ENCODE measurements around the gene THSD4. TPM values are rescaled to one million over a fixed set of nuclear protein-coding genes. Genes with fewer than 3 reads are reported as not detected.
"Not testable (repeated sequence)": the region's sequence is repeated elsewhere in the genome, so short reads cannot be mapped to it uniquely, and the experiment has no call there.

THSD4 gene
- total RNA-seq, 1 experiment from 2014 or later, result 24.2 TPM

DNA sequence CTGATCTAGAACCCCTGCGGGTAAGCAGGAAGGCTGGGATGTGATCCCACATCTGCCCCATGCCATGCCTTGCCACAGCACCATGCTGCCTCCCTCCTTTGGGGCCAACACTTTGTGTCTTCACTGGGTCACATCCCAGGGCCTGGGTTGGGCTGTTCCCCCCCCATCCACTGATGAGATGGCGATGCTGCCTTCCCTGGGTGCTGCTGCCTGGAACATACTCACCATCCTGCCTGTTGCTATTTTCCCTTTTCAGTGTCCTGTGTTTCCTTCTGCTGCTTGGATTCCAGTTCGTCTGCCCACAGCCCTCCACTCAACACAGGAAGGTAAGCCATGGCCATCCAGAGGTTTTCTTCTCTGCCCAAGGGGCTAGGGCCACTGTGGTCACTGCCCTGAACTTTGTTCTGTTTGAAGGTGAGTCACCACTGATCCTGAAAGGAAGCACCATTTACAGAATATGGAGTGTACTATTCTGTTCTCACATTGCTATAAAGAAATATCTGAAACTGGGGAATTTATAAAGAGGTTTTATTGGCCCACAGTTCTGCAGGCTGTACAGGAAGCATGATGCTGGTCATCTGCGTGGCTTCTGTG, 39.4 kb downstream of the THSD4 start:
- TF ChIP-seq, protein P1, sequence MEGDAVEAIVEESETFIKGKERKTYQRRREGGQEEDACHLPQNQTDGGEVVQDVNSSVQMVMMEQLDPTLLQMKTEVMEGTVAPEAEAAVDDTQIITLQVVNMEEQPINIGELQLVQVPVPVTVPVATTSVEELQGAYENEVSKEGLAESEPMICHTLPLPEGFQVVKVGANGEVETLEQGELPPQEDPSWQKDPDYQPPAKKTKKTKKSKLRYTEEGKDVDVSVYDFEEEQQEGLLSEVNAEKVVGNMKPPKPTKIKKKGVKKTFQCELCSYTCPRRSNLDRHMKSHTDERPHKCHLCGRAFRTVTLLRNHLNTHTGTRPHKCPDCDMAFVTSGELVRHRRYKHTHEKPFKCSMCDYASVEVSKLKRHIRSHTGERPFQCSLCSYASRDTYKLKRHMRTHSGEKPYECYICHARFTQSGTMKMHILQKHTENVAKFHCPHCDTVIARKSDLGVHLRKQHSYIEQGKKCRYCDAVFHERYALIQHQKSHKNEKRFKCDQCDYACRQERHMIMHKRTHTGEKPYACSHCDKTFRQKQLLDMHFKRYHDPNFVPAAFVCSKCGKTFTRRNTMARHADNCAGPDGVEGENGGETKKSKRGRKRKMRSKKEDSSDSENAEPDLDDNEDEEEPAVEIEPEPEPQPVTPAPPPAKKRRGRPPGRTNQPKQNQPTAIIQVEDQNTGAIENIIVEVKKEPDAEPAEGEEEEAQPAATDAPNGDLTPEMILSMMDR (IDR thresholded peaks at IDR 0.05; ENCODE audit: unreplicated experiment), result no peak
- BruUV-seq (replicated peaks), result no TSS peak
- no peak for DNase-seq
- Mint-ChIP-seq H3K4me1 (ENCODE audit: low read depth, unreplicated experiment) (peaks cover 11% of the 10 kb centered on the region), H3K27ac (ENCODE audit: unreplicated experiment) (no peak overlapping the region), H3K9me3 (ENCODE audit: low read depth, unreplicated experiment) (no peaks in the 10 kb centered on the region), H3K4me3 (ENCODE audit: low read depth, unreplicated experiment) (no peak overlapping the region), H3K36me3 (ENCODE audit: insufficient read depth, unreplicated experiment) (no peaks in the 10 kb centered on the region), H3K27me3 (ENCODE audit: unreplicated experiment) (no peaks in the 10 kb centered on the region)
- intact Hi-C loops (cut with micrococcal nuclease; ENCODE audit: unreplicated experiment), result no loop called here
- CTCF ChIA-PET, result no interaction called here

DNA sequence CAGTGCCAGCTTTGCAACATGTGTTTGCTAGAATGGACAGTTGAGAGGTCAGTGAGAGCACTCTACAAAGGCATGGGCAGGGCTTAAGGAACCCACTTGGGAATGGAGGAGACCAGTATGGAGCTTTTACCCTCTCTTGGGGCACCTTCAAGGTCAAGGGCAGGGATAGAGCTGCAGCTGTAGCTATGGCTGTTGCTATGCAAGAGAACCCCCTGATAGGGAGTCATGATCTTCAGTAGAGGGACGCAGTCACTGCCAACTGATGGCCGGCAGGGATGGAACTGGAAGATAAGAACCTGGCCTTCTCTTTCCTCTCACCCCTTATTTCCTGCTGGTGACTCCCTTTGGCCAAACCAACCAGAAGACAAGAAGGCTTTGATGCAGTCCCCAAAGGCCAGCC, 40.3 kb downstream of the THSD4 start:
- TF ChIP-seq, protein P1 (IDR thresholded peaks at IDR 0.05; ENCODE audit: unreplicated experiment), result no peak
- Mint-ChIP-seq H3K4me3 (ENCODE audit: low read depth, unreplicated experiment) (no peak overlapping the region), H3K27me3 (ENCODE audit: unreplicated experiment) (no peaks in the 10 kb centered on the region), H3K4me1 (ENCODE audit: low read depth, unreplicated experiment) (peaks cover 11% of the 10 kb centered on the region), H3K27ac (ENCODE audit: unreplicated experiment) (no peak overlapping the region), H3K36me3 (ENCODE audit: insufficient read depth, unreplicated experiment) (no peaks in the 10 kb centered on the region), H3K9me3 (ENCODE audit: low read depth, unreplicated experiment) (no peaks in the 10 kb centered on the region)
- DNase-seq, result no peak
- BruUV-seq (replicated peaks), result no TSS peak
- intact Hi-C loops (cut with micrococcal nuclease; ENCODE audit: unreplicated experiment), result no loop called here
- CTCF ChIA-PET, result no interaction called here

DNA sequence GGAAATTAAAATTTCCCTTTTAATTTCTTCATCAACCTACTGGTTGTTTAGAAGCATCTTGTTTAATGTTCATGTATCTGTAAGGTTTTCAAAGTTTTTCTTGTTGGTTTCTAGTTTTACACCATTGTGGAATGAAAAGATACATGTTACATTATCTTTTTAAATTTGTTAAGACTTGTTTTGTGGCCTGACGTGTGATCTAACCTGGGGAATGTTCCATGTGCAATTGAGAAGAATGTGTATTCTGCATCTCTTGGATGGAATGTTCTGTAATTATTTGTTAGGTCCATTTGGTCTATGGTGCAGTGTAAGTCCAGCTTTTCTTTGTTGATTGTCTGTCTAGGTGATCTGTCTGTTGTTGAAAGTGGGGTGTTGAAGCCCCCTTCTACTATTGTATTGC, 45.7 kb downstream of the THSD4 start:
- H3K36me3 Mint-ChIP-seq (ENCODE audit: insufficient read depth, unreplicated experiment), result no peaks in the 10 kb centered on the region
- H3K9me3 Mint-ChIP-seq (ENCODE audit: low read depth, unreplicated experiment), result peaks cover 8% of the 10 kb centered on the region
- TF ChIP-seq, protein P1 (IDR thresholded peaks at IDR 0.05; ENCODE audit: unreplicated experiment), result no peak
- CTCF ChIA-PET, result no interaction called here
- no peak overlapping the region for H3K27ac Mint-ChIP-seq (ENCODE audit: unreplicated experiment)
- intact Hi-C loops (cut with micrococcal nuclease; ENCODE audit: unreplicated experiment), result no loop called here
- no peak overlapping the region for H3K4me3 Mint-ChIP-seq (ENCODE audit: low read depth, unreplicated experiment)
- no peak for DNase-seq
- H3K27me3 Mint-ChIP-seq (ENCODE audit: unreplicated experiment), result no peaks in the 10 kb centered on the region
- H3K4me1 Mint-ChIP-seq (ENCODE audit: low read depth, unreplicated experiment), result no peaks in the 10 kb centered on the region
- no TSS peak for BruUV-seq (replicated peaks)

DNA sequence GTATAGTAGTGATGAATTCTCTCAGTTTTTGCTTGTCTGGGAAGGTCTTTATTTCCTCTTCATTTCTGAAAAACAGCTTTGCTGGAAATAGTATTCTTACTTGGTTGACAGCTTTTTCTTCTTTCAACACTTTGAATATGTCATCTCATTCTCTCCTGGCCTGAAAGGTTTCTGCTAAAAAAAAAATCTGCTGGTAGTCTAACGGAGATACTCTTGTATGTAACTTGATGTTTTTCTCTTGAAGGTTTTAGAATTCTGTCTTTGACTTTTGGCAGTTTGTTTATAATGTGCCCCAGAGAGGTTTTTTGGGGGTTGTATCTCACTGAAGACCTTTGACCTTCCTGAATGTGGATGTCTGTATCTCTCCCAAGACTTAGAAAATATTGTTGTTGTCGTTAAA, 47.0 kb downstream of the THSD4 start:
- no peak overlapping the region for H3K27ac Mint-ChIP-seq (ENCODE audit: unreplicated experiment)
- BruUV-seq (replicated peaks), result no TSS peak
- CTCF ChIA-PET, result no interaction called here
- no peak for DNase-seq
- no peak overlapping the region for H3K4me3 Mint-ChIP-seq (ENCODE audit: low read depth, unreplicated experiment)
- no peaks in the 10 kb centered on the region for H3K27me3 Mint-ChIP-seq (ENCODE audit: unreplicated experiment)
- intact Hi-C loops (cut with micrococcal nuclease; ENCODE audit: unreplicated experiment), result no loop called here
- TF ChIP-seq, protein P1 (IDR thresholded peaks at IDR 0.05; ENCODE audit: unreplicated experiment), result no peak
- no peaks in the 10 kb centered on the region for H3K4me1 Mint-ChIP-seq (ENCODE audit: low read depth, unreplicated experiment)
- no peaks in the 10 kb centered on the region for H3K36me3 Mint-ChIP-seq (ENCODE audit: insufficient read depth, unreplicated experiment)
- H3K9me3 Mint-ChIP-seq (ENCODE audit: low read depth, unreplicated experiment), result peaks cover 11% of the 10 kb centered on the region

DNA sequence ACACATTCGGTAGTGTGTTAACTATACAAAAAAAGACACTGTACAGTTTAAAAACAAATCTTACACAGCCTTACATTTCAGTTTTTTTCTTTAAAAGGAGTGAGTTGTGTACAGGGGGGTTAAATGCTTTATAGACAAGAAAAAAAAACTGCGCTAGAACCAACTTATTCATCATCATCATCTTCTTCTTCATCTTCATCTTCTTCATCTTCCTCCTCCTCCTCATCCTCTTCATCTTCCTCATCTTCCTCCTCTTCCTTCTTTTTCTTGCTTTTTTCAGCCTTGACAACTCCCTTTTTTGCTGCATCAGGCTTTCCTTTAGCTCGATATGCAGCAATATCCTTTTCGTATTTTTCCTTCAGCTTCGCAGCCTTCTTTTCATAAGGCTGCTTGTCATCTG, 49.3 kb downstream of the THSD4 start:
- H3K27me3 Mint-ChIP-seq (ENCODE audit: unreplicated experiment); H3K4me3 Mint-ChIP-seq (ENCODE audit: low read depth, unreplicated experiment); intact Hi-C loops (cut with micrococcal nuclease; ENCODE audit: unreplicated experiment); CTCF ChIA-PET; DNase-seq; H3K27ac Mint-ChIP-seq (ENCODE audit: unreplicated experiment); H3K4me1 Mint-ChIP-seq (ENCODE audit: low read depth, unreplicated experiment); H3K36me3 Mint-ChIP-seq (ENCODE audit: insufficient read depth, unreplicated experiment): not testable (repeated sequence)
- TSS peak; percentile 100 for BruUV-seq (replicated peaks)
- H3K9me3 Mint-ChIP-seq (ENCODE audit: low read depth, unreplicated experiment), result peaks cover 13% of the 10 kb centered on the region
